ENCODE measurements around the gene RNF7. TPM values are rescaled to one million over a fixed set of nuclear protein-coding genes. Genes with fewer than 3 reads are reported as not detected.
"Not testable (repeated sequence)": the region's sequence is repeated elsewhere in the genome, so short reads cannot be mapped to it uniquely, and the experiment has no call there.

RNF7 gene
- total RNA-seq (2012; rRNA removed), result 57.5 and 59.0 TPM in 2 replicates

GRCh38 chr3:141738022-141738890 lies at the start of gene RNF7:
Gene RNF7, plus strand, starts transcription at chr3:141738298. Its CDS starts 44 bp downstream, at chr3:141738342.
- Histone ChIP-seq H3K36me3 (ENCODE audit: insufficient read depth, low read length) (peaks cover 8% of the 10 kb centered on the region), H3K4me2 (ENCODE audit: low read length) (peak within 1 kb of the TSS; percentile 82), H3K27me3 (ENCODE audit: control insufficient read depth, insufficient read depth, low read length) (no peaks in the 10 kb centered on the region), H3K4me3 (ENCODE audit: low read length) (peak within 1 kb of the TSS; percentile 84), H3K9me3 (replicated peaks; ENCODE audit: low read length) (no peaks in the 10 kb centered on the region), H3K4me1 (ENCODE audit: control insufficient read depth, insufficient read depth, low read length) (peaks cover 17% of the 10 kb centered on the region), H3K9ac (ENCODE audit: low read depth, low read length) (peak within 1 kb of the TSS; percentile 91)

- H3K4me3 ChIP-seq (ENCODE audit: low read length), result no peak overlapping the region
- peaks cover 12% of the 10 kb centered on the region for H3K4me1 ChIP-seq (ENCODE audit: control insufficient read depth, insufficient read depth, low read length)
- no peaks in the 10 kb centered on the region for H3K36me3 ChIP-seq (ENCODE audit: insufficient read depth, low read length)
- no peak overlapping the region for H3K9ac ChIP-seq (ENCODE audit: low read depth, low read length)
- H3K4me2 ChIP-seq (ENCODE audit: low read length), result no peak overlapping the region
- H3K27me3 ChIP-seq (ENCODE audit: control insufficient read depth, insufficient read depth, low read length), result peaks cover 2% of the 10 kb centered on the region
- H3K9me3 ChIP-seq (replicated peaks; ENCODE audit: low read length), result no peaks in the 10 kb centered on the region
Measured at GRCh38 chr3:141690431-141691072, 47.5 kb upstream of the RNF7 start.

- not testable (repeated sequence) for H3K4me1 ChIP-seq (ENCODE audit: control insufficient read depth, insufficient read depth, low read length); H3K9ac ChIP-seq (ENCODE audit: low read depth, low read length); H3K9me3 ChIP-seq (replicated peaks; ENCODE audit: low read length); H3K4me3 ChIP-seq (ENCODE audit: low read length); H3K27me3 ChIP-seq (ENCODE audit: control insufficient read depth, insufficient read depth, low read length); H3K36me3 ChIP-seq (ENCODE audit: insufficient read depth, low read length); H3K4me2 ChIP-seq (ENCODE audit: low read length)
Measured at GRCh38 chr3:141691471-141691870, 46.6 kb upstream of the RNF7 start.

GRCh38 chr3:141692973-141693372 lies 45.1 kb upstream of the RNF7 start:
- not testable (repeated sequence) for H3K4me1 ChIP-seq (ENCODE audit: control insufficient read depth, insufficient read depth, low read length); H3K9me3 ChIP-seq (replicated peaks; ENCODE audit: low read length); H3K36me3 ChIP-seq (ENCODE audit: insufficient read depth, low read length); H3K4me2 ChIP-seq (ENCODE audit: low read length); H3K9ac ChIP-seq (ENCODE audit: low read depth, low read length); H3K27me3 ChIP-seq (ENCODE audit: control insufficient read depth, insufficient read depth, low read length); H3K4me3 ChIP-seq (ENCODE audit: low read length)

DNA sequence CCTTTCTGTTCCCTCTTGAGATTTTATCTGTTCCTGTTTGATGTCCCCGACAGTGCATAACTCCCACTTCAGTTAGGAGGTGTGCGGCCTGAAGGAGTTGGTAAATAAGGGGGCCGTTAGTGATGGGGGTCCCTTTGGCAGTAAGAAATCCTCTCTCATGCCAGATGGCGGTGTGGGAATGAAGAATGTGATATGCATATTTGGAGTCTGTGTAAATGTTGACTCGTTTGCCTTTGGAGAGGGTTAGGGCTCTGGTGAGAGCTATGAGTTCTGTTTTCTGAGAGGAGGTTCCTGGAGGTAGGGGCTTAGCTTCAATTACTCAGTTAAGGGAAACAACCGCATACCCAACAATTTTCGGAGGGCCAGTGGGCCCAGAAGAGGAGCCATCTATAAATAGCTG lies 38.8 kb upstream of the RNF7 start:
- Histone ChIP-seq H3K9ac (ENCODE audit: low read depth, low read length) (no peak overlapping the region), H3K27me3 (ENCODE audit: control insufficient read depth, insufficient read depth, low read length) (peaks cover 28% of the 10 kb centered on the region), H3K4me2 (ENCODE audit: low read length) (no peak overlapping the region), H3K4me1 (ENCODE audit: control insufficient read depth, insufficient read depth, low read length) (no peaks in the 10 kb centered on the region), H3K4me3 (ENCODE audit: low read length) (no peak overlapping the region), H3K9me3 (replicated peaks; ENCODE audit: low read length) (no peaks in the 10 kb centered on the region), H3K36me3 (ENCODE audit: insufficient read depth, low read length) (no peaks in the 10 kb centered on the region)

GRCh38 chr3:141699897-141700296 lies 38.2 kb upstream of the RNF7 start:
- Histone ChIP-seq H3K4me2 (ENCODE audit: low read length) (no peak overlapping the region), H3K4me3 (ENCODE audit: low read length) (no peak overlapping the region), H3K36me3 (ENCODE audit: insufficient read depth, low read length) (no peaks in the 10 kb centered on the region)

DNA sequence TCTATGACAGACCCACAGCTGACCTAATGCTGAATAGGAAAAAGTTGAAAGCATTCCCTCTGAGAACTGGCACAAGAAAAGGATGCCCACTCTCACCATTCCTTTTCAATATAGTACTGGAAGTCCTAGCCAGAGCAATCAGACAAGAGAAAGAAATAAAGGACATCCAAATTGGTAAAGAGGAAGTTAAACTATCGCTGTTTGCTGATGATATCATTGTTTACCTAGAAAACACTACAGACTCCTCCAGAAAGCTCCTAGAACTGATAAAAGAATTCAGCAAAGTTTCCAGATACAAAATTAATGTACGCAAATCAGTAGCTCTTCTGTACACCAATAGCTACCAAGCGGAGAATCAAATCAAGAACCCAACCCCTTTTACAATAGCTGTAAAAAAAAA lies 34.7 kb upstream of the RNF7 start:
- not testable (repeated sequence) for H3K9me3 ChIP-seq (replicated peaks; ENCODE audit: low read length); H3K9ac ChIP-seq (ENCODE audit: low read depth, low read length); H3K4me2 ChIP-seq (ENCODE audit: low read length); H3K4me3 ChIP-seq (ENCODE audit: low read length); H3K36me3 ChIP-seq (ENCODE audit: insufficient read depth, low read length)
- Histone ChIP-seq H3K27me3 (ENCODE audit: control insufficient read depth, insufficient read depth, low read length) (peaks cover 19% of the 10 kb centered on the region), H3K4me1 (ENCODE audit: control insufficient read depth, insufficient read depth, low read length) (peaks cover 12% of the 10 kb centered on the region)

More at GRCh38 chr3:141699897-141700296, 38.2 kb upstream of the RNF7 start:
- Histone ChIP-seq H3K4me1 (ENCODE audit: control insufficient read depth, insufficient read depth, low read length) (no peaks in the 10 kb centered on the region), H3K27me3 (ENCODE audit: control insufficient read depth, insufficient read depth, low read length) (peaks cover 27% of the 10 kb centered on the region), H3K9me3 (replicated peaks; ENCODE audit: low read length) (no peaks in the 10 kb centered on the region), H3K9ac (ENCODE audit: low read depth, low read length) (no peak overlapping the region)

DNA sequence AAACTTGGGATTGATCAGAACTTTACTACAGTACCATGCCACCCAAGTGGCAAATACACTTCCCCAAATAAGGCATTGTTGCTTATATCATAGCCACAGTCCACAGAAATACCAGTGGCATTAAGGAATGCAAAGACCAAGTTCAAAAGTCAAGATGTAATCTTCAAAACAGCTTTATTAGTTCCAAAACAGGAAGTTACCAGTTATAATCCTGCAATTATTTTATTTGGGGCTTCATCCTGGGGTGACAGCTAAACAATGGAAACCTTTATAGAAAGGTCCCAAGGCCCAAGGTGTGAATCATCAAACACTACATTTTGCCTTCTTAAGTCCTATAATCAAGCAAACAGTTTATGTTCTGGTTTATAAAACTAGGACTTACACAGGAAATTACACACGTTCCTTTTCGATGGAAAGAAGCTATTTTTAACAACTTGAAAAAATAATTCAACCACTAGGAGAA lies 30.3 kb upstream of the RNF7 start:
- H3K36me3 ChIP-seq (ENCODE audit: insufficient read depth, low read length), result no peaks in the 10 kb centered on the region
- peaks cover 26% of the 10 kb centered on the region for H3K4me1 ChIP-seq (ENCODE audit: control insufficient read depth, insufficient read depth, low read length)
- no peak overlapping the region for H3K4me3 ChIP-seq (ENCODE audit: low read length)
- H3K27me3 ChIP-seq (ENCODE audit: control insufficient read depth, insufficient read depth, low read length), result no peaks in the 10 kb centered on the region
- no peak overlapping the region for H3K9ac ChIP-seq (ENCODE audit: low read depth, low read length)
- H3K9me3 ChIP-seq (replicated peaks; ENCODE audit: low read length), result no peaks in the 10 kb centered on the region
- H3K4me2 ChIP-seq (ENCODE audit: low read length), result peak overlapping the region; percentile 4

DNA sequence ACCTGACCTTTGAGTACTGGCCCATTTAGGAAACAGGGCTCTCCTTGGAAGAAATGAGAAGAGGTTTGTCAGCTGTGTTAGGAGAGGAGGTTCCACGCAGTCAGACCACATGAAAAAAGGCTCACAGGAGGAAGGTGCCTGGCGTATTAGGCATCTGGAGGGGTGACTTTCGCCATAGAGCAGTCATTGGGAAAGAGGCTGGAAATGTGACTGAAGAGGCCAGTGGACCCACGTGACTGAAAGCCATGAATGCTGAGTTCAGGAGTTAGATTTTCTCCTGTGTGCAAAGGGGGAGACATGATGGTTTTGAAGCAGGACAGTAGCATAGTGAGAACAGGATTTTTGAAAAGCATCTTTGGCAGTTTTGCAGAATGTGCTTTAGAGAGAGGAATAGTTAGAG lies 29.7 kb upstream of the RNF7 start:
- Histone ChIP-seq H3K36me3 (ENCODE audit: insufficient read depth, low read length) (no peaks in the 10 kb centered on the region), H3K4me2 (ENCODE audit: low read length) (peak overlapping the region; percentile 4), H3K9me3 (replicated peaks; ENCODE audit: low read length) (no peaks in the 10 kb centered on the region), H3K4me1 (ENCODE audit: control insufficient read depth, insufficient read depth, low read length) (peaks cover 26% of the 10 kb centered on the region), H3K4me3 (ENCODE audit: low read length) (no peak overlapping the region), H3K27me3 (ENCODE audit: control insufficient read depth, insufficient read depth, low read length) (no peaks in the 10 kb centered on the region), H3K9ac (ENCODE audit: low read depth, low read length) (no peak overlapping the region)

DNA sequence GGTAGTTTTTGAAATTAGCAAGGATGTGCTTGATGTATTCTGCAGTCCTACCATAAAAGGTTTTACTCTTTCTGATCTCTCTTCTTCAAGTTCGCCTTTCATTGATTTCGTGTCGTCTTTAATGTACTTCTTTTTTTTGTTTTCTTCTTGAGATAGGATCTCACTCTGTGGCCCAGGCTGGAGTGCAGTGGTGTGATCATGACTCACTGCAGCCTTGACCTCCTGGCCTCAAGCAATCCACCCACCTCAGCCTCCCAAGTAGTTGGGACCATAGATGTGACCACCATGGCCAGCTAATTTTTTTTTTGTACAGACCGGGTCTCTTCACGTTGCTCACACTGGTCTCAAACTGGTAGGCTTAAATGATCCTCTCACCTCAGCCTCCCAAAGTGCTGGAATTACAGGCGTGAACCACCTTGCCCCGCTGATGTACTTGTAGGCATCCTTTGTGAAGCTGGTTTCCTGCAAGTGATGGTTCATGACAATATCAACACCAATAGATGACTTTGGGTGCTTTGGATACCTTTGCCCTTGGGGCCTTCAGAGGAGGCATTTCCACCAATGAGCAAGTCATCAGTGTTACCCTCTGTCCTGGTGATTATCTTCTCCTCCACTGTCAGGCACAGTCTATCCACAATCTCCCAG lies 28.9 kb upstream of the RNF7 start:
- no peak overlapping the region for H3K4me2 ChIP-seq (ENCODE audit: low read length)
- H3K27me3 ChIP-seq (ENCODE audit: control insufficient read depth, insufficient read depth, low read length), result no peaks in the 10 kb centered on the region
- H3K4me3 ChIP-seq (ENCODE audit: low read length), result no peak overlapping the region
- peaks cover 26% of the 10 kb centered on the region for H3K4me1 ChIP-seq (ENCODE audit: control insufficient read depth, insufficient read depth, low read length)
- H3K9ac ChIP-seq (ENCODE audit: low read depth, low read length), result no peak overlapping the region
- no peaks in the 10 kb centered on the region for H3K9me3 ChIP-seq (replicated peaks; ENCODE audit: low read length)
- no peaks in the 10 kb centered on the region for H3K36me3 ChIP-seq (ENCODE audit: insufficient read depth, low read length)

DNA sequence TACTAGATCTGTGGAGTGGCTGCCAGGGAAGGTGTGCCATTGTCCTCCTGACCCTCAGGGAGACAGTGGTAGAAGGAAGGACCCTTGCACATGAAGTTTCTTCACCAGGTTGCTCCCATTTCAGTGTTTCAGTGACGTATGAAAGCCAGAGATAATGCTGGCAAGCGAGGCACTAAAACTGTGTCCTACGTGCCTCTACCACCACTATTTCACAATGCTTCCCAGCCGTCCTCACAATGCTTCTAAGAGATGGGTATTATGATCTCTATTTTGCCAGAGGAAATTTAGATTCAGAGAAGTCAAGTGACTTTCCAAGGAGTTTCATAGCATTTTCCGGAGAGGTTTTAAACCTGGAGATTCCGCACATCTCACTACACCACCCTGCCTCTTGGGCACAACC lies 28.0 kb upstream of the RNF7 start:
- H3K4me2 ChIP-seq (ENCODE audit: low read length), result no peak overlapping the region
- H3K4me1 ChIP-seq (ENCODE audit: control insufficient read depth, insufficient read depth, low read length), result peaks cover 26% of the 10 kb centered on the region
- no peaks in the 10 kb centered on the region for H3K27me3 ChIP-seq (ENCODE audit: control insufficient read depth, insufficient read depth, low read length)
- no peak overlapping the region for H3K9ac ChIP-seq (ENCODE audit: low read depth, low read length)
- H3K36me3 ChIP-seq (ENCODE audit: insufficient read depth, low read length), result no peaks in the 10 kb centered on the region
- no peaks in the 10 kb centered on the region for H3K9me3 ChIP-seq (replicated peaks; ENCODE audit: low read length)
- H3K4me3 ChIP-seq (ENCODE audit: low read length), result no peak overlapping the region
